Astrocyte (in vitro differentiated cells and primary cell): ENCODE results near the gene ASB13. TPM values are rescaled to one million over a fixed set of nuclear protein-coding genes. Genes with fewer than 3 reads are reported as not detected.
A peak's percentile ranks its signal among the peaks of the same experiment; 100 is the strongest.
"Not testable (repeated sequence)": the region's sequence is repeated elsewhere in the genome, so short reads cannot be mapped to it uniquely, and the experiment has no call there.

Experiments used
- DNase-seq: peaks from one replicate; pipeline ENCODE4 v3.0.0-alpha.2; 2010; ENCODE audit warnings: low read depth
- FAIRE-seq: peaks from 2 replicates; lab custom pipeline; 2011; peaks lifted over from hg19 to GRCh38; lab: Jason Lieb, UNC
- H2AFZ ChIP-seq: 2 replicates; pipeline ENCODE4 v1.6.0; 2012; ENCODE audit warnings: low read depth, low read length, inconsistent platforms
- H3K27ac ChIP-seq: 2 replicates; pipeline ENCODE4 v1.5.1; 2011; ENCODE audit warnings: low read depth, low read length, inconsistent platforms
- H3K27me3 ChIP-seq: 2 replicates; pipeline ENCODE4 v1.6.0; 2011; ENCODE audit warnings: low read length, inconsistent platforms; ENCODE audit not compliant: insufficient read depth
- H3K36me3 ChIP-seq: 2 replicates; pipeline ENCODE4 v1.5.1; 2011; ENCODE audit warnings: low read length, inconsistent platforms; ENCODE audit not compliant: insufficient read depth
- H3K4me1 ChIP-seq: 2 replicates; pipeline ENCODE4 v1.5.1; 2011; ENCODE audit warnings: low read length, inconsistent platforms; ENCODE audit not compliant: insufficient read depth
- H3K4me2 ChIP-seq: 2 replicates; pipeline ENCODE4 v1.6.0; 2012; ENCODE audit warnings: low read length, inconsistent platforms
- H3K4me3 ChIP-seq: 2 replicates; pipeline ENCODE4 v1.5.1; 2011; ENCODE audit warnings: low read depth, mild to moderate bottlenecking, low read length, inconsistent platforms; ENCODE audit not compliant: insufficient read depth
- H3K79me2 ChIP-seq: 2 replicates; pipeline ENCODE4 v1.6.0; 2012; ENCODE audit warnings: mild to moderate bottlenecking, low read length, inconsistent platforms; ENCODE audit not compliant: insufficient read depth
- H3K9ac ChIP-seq: 2 replicates; pipeline ENCODE4 v1.6.0; 2012; ENCODE audit warnings: mild to moderate bottlenecking, low read length, inconsistent platforms
- H3K9me3 ChIP-seq: 2 replicates; pipeline ENCODE4 v1.5.1; 2012; ENCODE audit warnings: low read depth, mild to moderate bottlenecking, low read length, inconsistent platforms; ENCODE audit not compliant: insufficient read depth
- H4K20me1 ChIP-seq: 2 replicates; pipeline ENCODE4 v1.6.0; 2012; ENCODE audit warnings: low read length, inconsistent platforms; ENCODE audit not compliant: insufficient read depth
- H3K27ac Mint-ChIP-seq: one replicate; pipeline ENCODE4 v1.8.0; 2021; ENCODE audit warnings: mild to moderate bottlenecking, mixed read lengths; ENCODE audit not compliant: unreplicated experiment
- H3K27me3 Mint-ChIP-seq: one replicate; pipeline ENCODE4 v1.8.0; 2021; ENCODE audit warnings: low read depth, mixed read lengths; ENCODE audit not compliant: unreplicated experiment
- H3K36me3 Mint-ChIP-seq: one replicate; pipeline ENCODE4 v1.8.0; 2021; ENCODE audit warnings: low read depth, mixed read lengths; ENCODE audit not compliant: unreplicated experiment
- H3K4me1 Mint-ChIP-seq: one replicate; pipeline ENCODE4 v1.8.0; 2021; ENCODE audit warnings: low read depth, mixed read lengths; ENCODE audit not compliant: unreplicated experiment
- H3K4me3 Mint-ChIP-seq: one replicate; pipeline ENCODE4 v1.8.0; 2021; ENCODE audit warnings: mild to moderate bottlenecking, moderate library complexity, mixed read lengths; ENCODE audit not compliant: unreplicated experiment
- H3K9me3 Mint-ChIP-seq: one replicate; pipeline ENCODE4 v1.8.0; 2021; ENCODE audit warnings: mild to moderate bottlenecking, mixed read lengths; ENCODE audit not compliant: unreplicated experiment
- EZH2 ChIP-seq: IDR thresholded peaks from 2 replicates; pipeline ENCODE4 v1.6.1; 2012; ENCODE audit warnings: mild to moderate bottlenecking, low read length, inconsistent platforms; ENCODE audit not compliant: insufficient read depth
- total RNA-seq: library from RNA; stranded (reverse); gene quantifications from 2 replicates; pipeline ENCODE4 v1.2.1, GENCODE V29; 2021
- TF ChIP-seq, protein P1 (sequence below): IDR thresholded peaks from 2 replicates; pipeline ENCODE4 v1.5.1; 2011; ENCODE audit warnings: low read depth, mild to moderate bottlenecking, inconsistent platforms, low read length, moderate library complexity; ENCODE audit not compliant: insufficient read depth

ASB13 gene
- total RNA-seq, 1 donor from 2014 or later, result 4.8 TPM

DNA sequence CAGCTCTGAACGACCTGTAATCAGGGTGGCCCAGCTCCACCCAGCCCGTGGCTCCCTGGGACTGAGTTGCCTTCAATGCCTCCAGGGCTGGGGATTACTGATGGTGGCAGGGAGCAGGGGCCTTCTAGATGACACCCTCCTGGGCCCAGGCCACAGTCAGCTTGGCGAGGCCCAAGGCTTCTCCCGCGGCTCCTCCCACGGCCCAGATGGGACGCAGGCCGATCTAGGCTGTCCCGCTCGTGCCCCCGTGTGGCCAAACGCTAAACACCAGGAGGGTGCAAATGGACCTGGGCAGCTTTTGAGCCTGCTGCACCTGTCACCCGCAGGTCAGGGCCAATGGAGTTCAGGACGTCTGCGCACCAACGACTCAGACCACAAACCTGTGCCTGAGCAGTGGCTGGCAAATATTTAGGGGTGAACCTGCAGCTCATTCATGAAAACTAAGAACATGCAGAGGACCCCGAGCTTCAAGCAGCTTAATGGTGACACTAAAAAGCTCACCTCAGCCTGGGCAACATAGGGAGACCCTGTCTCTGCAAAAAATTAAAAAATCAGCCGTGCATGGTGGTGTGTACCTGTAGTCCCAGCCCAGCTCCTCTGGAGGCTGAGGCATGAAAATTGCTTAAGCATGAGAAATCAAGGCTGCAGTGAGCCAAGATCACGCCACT, 43.2 kb downstream of the ASB13 start:
- H3K27ac ChIP-seq, result peak overlapping the region; percentile 27
- no peaks in the 10 kb centered on the region for H3K36me3 Mint-ChIP-seq
- DNase-seq, result peak; percentile 51

DNA sequence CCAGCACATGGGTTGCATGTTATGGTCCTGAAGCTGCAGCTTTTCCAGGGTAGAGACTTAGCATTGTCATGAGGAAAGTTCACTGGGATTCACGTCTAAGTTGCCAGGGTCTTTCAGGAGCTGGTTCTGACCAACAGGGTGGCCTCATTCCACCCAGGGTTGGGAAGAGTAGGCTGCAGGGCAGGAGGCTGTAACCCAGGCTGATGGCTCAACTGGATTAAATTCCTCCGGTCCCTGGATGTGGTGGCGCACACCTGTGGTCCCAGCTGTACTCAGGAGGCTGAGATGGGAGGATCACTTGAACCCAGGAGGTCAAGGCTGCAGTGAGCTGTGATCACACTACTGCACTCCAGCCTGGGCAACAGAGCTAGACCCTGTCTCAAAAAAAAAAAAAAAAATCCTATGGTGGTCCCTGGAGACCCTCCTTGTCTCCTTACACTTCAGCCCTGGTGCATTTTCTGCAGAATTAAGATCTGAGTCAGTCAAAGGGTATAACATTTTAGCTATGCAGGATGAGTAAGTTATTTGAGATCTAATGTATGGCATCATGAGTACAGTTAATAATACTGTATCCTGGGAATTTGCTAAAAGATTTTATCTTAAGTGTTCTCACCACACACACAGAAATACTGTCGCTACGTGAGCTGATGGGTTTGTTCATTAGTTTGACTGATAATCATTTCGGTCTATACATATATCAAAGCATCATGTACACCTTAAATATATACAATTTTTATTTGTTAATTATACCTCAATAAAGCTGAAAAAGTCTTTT, 44.0 kb downstream of the ASB13 start:
- H3K4me3 Mint-ChIP-seq, result no peak overlapping the region
- H3K27ac ChIP-seq, result no peak overlapping the region
- no peak overlapping the region for H3K4me3 ChIP-seq
- H3K79me2 ChIP-seq, result no peaks in the 10 kb centered on the region
- no peak overlapping the region for H2AFZ ChIP-seq
- H3K9me3 Mint-ChIP-seq, result no peaks in the 10 kb centered on the region
- H3K27ac Mint-ChIP-seq, result no peak overlapping the region
- no peak overlapping the region for H3K9ac ChIP-seq
- no peak overlapping the region for H3K4me2 ChIP-seq
- peaks cover 7% of the 10 kb centered on the region for H3K4me1 ChIP-seq
- no peak for DNase-seq
- H3K36me3 ChIP-seq, result no peaks in the 10 kb centered on the region
- TF ChIP-seq, protein P1, sequence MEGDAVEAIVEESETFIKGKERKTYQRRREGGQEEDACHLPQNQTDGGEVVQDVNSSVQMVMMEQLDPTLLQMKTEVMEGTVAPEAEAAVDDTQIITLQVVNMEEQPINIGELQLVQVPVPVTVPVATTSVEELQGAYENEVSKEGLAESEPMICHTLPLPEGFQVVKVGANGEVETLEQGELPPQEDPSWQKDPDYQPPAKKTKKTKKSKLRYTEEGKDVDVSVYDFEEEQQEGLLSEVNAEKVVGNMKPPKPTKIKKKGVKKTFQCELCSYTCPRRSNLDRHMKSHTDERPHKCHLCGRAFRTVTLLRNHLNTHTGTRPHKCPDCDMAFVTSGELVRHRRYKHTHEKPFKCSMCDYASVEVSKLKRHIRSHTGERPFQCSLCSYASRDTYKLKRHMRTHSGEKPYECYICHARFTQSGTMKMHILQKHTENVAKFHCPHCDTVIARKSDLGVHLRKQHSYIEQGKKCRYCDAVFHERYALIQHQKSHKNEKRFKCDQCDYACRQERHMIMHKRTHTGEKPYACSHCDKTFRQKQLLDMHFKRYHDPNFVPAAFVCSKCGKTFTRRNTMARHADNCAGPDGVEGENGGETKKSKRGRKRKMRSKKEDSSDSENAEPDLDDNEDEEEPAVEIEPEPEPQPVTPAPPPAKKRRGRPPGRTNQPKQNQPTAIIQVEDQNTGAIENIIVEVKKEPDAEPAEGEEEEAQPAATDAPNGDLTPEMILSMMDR, result no peak
- no peak for TF ChIP-seq EZH2
- no peak for FAIRE-seq
- H4K20me1 ChIP-seq, result no peaks in the 10 kb centered on the region
- no peaks in the 10 kb centered on the region for H3K36me3 Mint-ChIP-seq
- H3K27me3 Mint-ChIP-seq, result peaks cover 4% of the 10 kb centered on the region
- H3K9me3 ChIP-seq, result no peaks in the 10 kb centered on the region
- H3K4me1 Mint-ChIP-seq, result peaks cover 12% of the 10 kb centered on the region
- H3K27me3 ChIP-seq, result no peaks in the 10 kb centered on the region

More for the DNA sequence above, 43.2 kb downstream of the ASB13 start:
- FAIRE-seq, result peak; percentile 68
- Mint-ChIP-seq H3K4me3 (no peak overlapping the region), H3K27me3 (no peaks in the 10 kb centered on the region), H3K27ac (no peak overlapping the region), H3K9me3 (no peaks in the 10 kb centered on the region), H3K4me1 (peaks cover 12% of the 10 kb centered on the region)
- H3K4me1 ChIP-seq, result peaks cover 7% of the 10 kb centered on the region
- no peaks in the 10 kb centered on the region for H3K27me3 ChIP-seq
- no peaks in the 10 kb centered on the region for H3K9me3 ChIP-seq
- no peaks in the 10 kb centered on the region for H3K79me2 ChIP-seq
- no peak overlapping the region for H3K9ac ChIP-seq
- no peak overlapping the region for H3K4me3 ChIP-seq
- TF ChIP-seq, protein P1, result peak; percentile 76
- TF ChIP-seq EZH2, result no peak
- H3K36me3 ChIP-seq, result no peaks in the 10 kb centered on the region
- no peaks in the 10 kb centered on the region for H4K20me1 ChIP-seq
- H2AFZ ChIP-seq, result peak overlapping the region; percentile 86
- H3K4me2 ChIP-seq, result no peak overlapping the region

DNA sequence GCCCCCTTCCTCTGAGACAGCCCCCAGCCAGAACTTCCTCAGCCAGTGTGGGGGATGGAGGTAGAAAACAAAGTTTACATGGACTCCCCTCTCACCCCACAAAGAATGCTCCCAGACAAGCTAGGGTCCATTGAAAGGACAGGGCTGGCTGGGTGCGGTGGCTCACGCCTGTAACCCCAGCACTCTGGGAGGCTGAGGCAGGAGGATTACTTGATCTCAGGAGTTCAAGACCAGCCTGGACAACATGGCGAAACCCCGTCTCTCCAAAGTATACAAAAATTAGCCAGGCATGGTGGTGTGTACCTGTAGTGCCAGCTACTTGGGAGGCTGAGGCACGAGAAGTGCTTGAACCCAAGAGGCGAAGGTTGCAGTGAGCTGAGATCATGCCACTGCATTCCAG, 45.0 kb downstream of the ASB13 start:
- H3K4me2 ChIP-seq, H3K27ac ChIP-seq, H3K27me3 Mint-ChIP-seq, DNase-seq, H3K36me3 Mint-ChIP-seq, H3K9me3 ChIP-seq, H3K9me3 Mint-ChIP-seq, H4K20me1 ChIP-seq, H3K27ac Mint-ChIP-seq, H2AFZ ChIP-seq, H3K36me3 ChIP-seq, H3K79me2 ChIP-seq, H3K4me3 ChIP-seq, H3K27me3 ChIP-seq, H3K9ac ChIP-seq, H3K4me3 Mint-ChIP-seq, H3K4me1 ChIP-seq, FAIRE-seq: not testable (repeated sequence)
- peaks cover 12% of the 10 kb centered on the region for H3K4me1 Mint-ChIP-seq
